Measurements from ENCODE around the gene CCNT1.

GRCh38 chr12:48758186-48758585 lies 41.7 kb upstream of the CCNT1 start:
- TF ChIP-seq CTCF (IDR thresholded peaks at IDR 0.05) (no peak), POLR2A (IDR thresholded peaks at IDR 0.05) (no peak)
